NCI-H774 (cell line): ENCODE data around the gene CNTFR.

Experiments used
- DNase-seq: peaks from one replicate; lab custom pipeline; 2025; lab: John Stamatoyannopoulos, UW

Gene CNTFR

GRCh38 chr9:34507556-34507955 is 82.0 kb downstream of the CNTFR start:
- no peak for DNase-seq

GRCh38 chr9:34506623-34507022 is 82.9 kb downstream of the CNTFR start:
- no peak for DNase-seq

GRCh38 chr9:34505370-34506120 is 84.0 kb downstream of the CNTFR start:
- DNase-seq, result no peak

- DNase-seq, result no peak
Observed at GRCh38 chr9:34503406-34503805, 86.1 kb downstream of the CNTFR start.

- no peak for DNase-seq
Observed at GRCh38 chr9:34502891-34503290, 86.6 kb downstream of the CNTFR start.

- no peak for DNase-seq
Observed at GRCh38 chr9:34502471-34502870, 87.1 kb downstream of the CNTFR start.

GRCh38 chr9:34501889-34502425 is 87.6 kb downstream of the CNTFR start:
- no peak for DNase-seq
